Upper lobe of left lung (tissue), 6 donors: Measurements from ENCODE around the gene RBMY1J. TPM values are rescaled to one million over a fixed set of nuclear protein-coding genes. Genes with fewer than 3 reads are reported as not detected.
"Not testable (repeated sequence)": the region's sequence is repeated elsewhere in the genome, so short reads cannot be mapped to it uniquely, and the experiment has no call there.

ENCODE experiments used
- ATAC-seq, 2 donors: fragments of 200-7000 bp; cut with Tn5 transposase; one replicate each; pipeline ENCODE4 v1.9.1; 2022; ENCODE audit warnings: mild to moderate bottlenecking in 2 of 2, moderate library complexity in 2 of 2; ENCODE audit not compliant: low FRiP score in 2 of 2
- DNase-seq, 2 donors: peaks; one replicate each; pipeline ENCODE4 v3.0.0-alpha.2; 2019 to 2020
- H3K27ac ChIP-seq, 4 donors: fragments of 200-600 bp; sonication (generic); one replicate each; pipeline ENCODE4 v1.5.1; 2016 to 2019
- H3K27me3 ChIP-seq, 4 donors: fragments of 200-600 bp; sonication (generic); one replicate each; pipeline ENCODE4 v1.5.1; 2017 to 2019
- H3K36me3 ChIP-seq, 4 donors: fragments of 200-600 bp; sonication (generic); one replicate each; pipeline ENCODE4 v1.5.1; 2016 to 2019
- H3K4me1 ChIP-seq, 4 donors: fragments of 200-600 bp; sonication (generic); one replicate each; pipeline ENCODE4 v1.5.1; 2018 to 2019
- H3K4me3 ChIP-seq, 4 donors: fragments of 200-600 bp; sonication (generic); one replicate each; pipeline ENCODE4 v1.5.1; 2017 to 2019; ENCODE audit warnings: mild to moderate bottlenecking in 2 of 4, moderate library complexity in 1 of 4
- H3K9me3 ChIP-seq, 4 donors: fragments of 200-600 bp; sonication (generic); one replicate each; pipeline ENCODE4 v1.5.1; 2018 to 2019
- CTCF ChIP-seq, 6 experiments: fragments of 450-650 bp in 4 of 6; fragments of 200-600 bp in 2 of 6; sonication (generic) in 2 of 6; IDR thresholded peaks; one replicate each; pipeline ENCODE4 v1.5.1; 2016 to 2019; ENCODE audit warnings: antibody characterized with exemption in 6 of 6
- EP300 ChIP-seq, 4 donors: sonication (generic); formaldehyde crosslinking; IDR thresholded peaks; one replicate each; pipeline ENCODE4 v1.5.1; 2017; ENCODE audit warnings: antibody characterized with exemption in 4 of 4, control low read depth in 2 of 4
- POLR2A ChIP-seq, 4 donors: fragments of 450-650 bp; IDR thresholded peaks; one replicate each; pipeline ENCODE4 v1.5.1; 2016 to 2017; ENCODE audit warnings: antibody characterized with exemption in 4 of 4, mild to moderate bottlenecking in 2 of 4
- POLR2AphosphoS5 ChIP-seq, 2 donors: sonication (generic); formaldehyde crosslinking; IDR thresholded peaks; one replicate each; pipeline ENCODE4 v1.5.1; 2017; ENCODE audit warnings: antibody characterized with exemption in 2 of 2
- whole genome bisulfite sequencing, 2 donors: methylation state at CpG; one replicate each; pipeline ENCODE4 v1.1.5; 2017 to 2018; 5-methylcytosine and 5-hydroxymethylcytosine counted together
- total RNA-seq, 6 donors: library from RNA; depleted of rRNA in 4 of 6; stranded (reverse); fragments of >200 nt in 4 of 6; gene quantifications; one replicate each; pipeline versions ENCODE4 v1.1.0 to v1.2.1, GENCODE V29; 2016 to 2021
- donor health status: DM: no; HTN: no; CAD: no; lungs with moderate emphysema.
- donor health status: DM: no; HTN: yes; CAD: no; lungs with severe emphysema.

Gene RBMY1J
- under 1 TPM in 1 of 6 donors, not detected in 5; 0.34 TPM for total RNA-seq

- not testable (repeated sequence) for H3K36me3 ChIP-seq, H3K27me3 ChIP-seq, H3K9me3 ChIP-seq, H3K4me3 ChIP-seq, ATAC-seq, DNase-seq, H3K27ac ChIP-seq, H3K4me1 ChIP-seq
- WGBS, 2 donors = no CpG with 5 or more reads among the region's 26 CpGs
These were observed at the start of gene RBMY1J for GRCh38 chrY:22403110-22403509. Gene RBMY1J (plus strand): TSS chrY:22403410. CDS start chrY:22405448, 2,038 bp downstream.

GRCh38 chrY:22367416-22367815, 35.8 kb upstream of the RBMY1J start:
- ATAC-seq = peak in 1 of 2 donors; percentile 21
- DNase-seq = peak in 1 of 2 donors; percentile 73
- H3K27ac ChIP-seq = no peak overlapping the region

GRCh38 chrY:22370623-22371022, 32.6 kb upstream of the RBMY1J start:
- no peak overlapping the region for H3K27ac ChIP-seq
- H3K27me3 ChIP-seq = no peaks in the 10 kb centered on the region
- H3K4me3 ChIP-seq = no peak overlapping the region
- DNase-seq = no peak
- H3K9me3 ChIP-seq = no peaks in the 10 kb centered on the region
- no peaks in the 10 kb centered on the region for H3K36me3 ChIP-seq
- no peak for TF ChIP-seq POLR2AphosphoS5 (IDR thresholded peaks at IDR 0.05)
- no peak for TF ChIP-seq CTCF (IDR thresholded peaks at IDR 0.05)
- no peak for TF ChIP-seq POLR2A (IDR thresholded peaks at IDR 0.05)
- TF ChIP-seq EP300 (IDR thresholded peaks at IDR 0.05) = no peak
- ATAC-seq = no peak
- no peaks in the 10 kb centered on the region for H3K4me1 ChIP-seq

More at GRCh38 chrY:22367416-22367815, 35.8 kb upstream of the RBMY1J start:
- no peaks in the 10 kb centered on the region for H3K27me3 ChIP-seq
- WGBS, 2 donors = 76% methylated on average over 5 of the region's 14 CpGs; no CpG with 5 or more reads in 1 of the 2 donors
- no peaks in the 10 kb centered on the region for H3K4me1 ChIP-seq
- H3K9me3 ChIP-seq = no peaks in the 10 kb centered on the region
- no peaks in the 10 kb centered on the region for H3K36me3 ChIP-seq
- H3K4me3 ChIP-seq = peak overlapping the region in 1 of 4 donors; percentile 13
- peak in 1 of 4 donors; percentile 15 for TF ChIP-seq POLR2A (IDR thresholded peaks at IDR 0.05)
- TF ChIP-seq EP300 (IDR thresholded peaks at IDR 0.05) = no peak
- TF ChIP-seq POLR2AphosphoS5 (IDR thresholded peaks at IDR 0.05) = no peak

GRCh38 chrY:22373494-22373893, 29.7 kb upstream of the RBMY1J start:
- Histone ChIP-seq H3K4me3 (no peak overlapping the region), H3K27ac (no peak overlapping the region), H3K9me3 (no peaks in the 10 kb centered on the region), H3K36me3 (no peaks in the 10 kb centered on the region), H3K27me3 (no peaks in the 10 kb centered on the region), H3K4me1 (no peaks in the 10 kb centered on the region)
- TF ChIP-seq CTCF (IDR thresholded peaks at IDR 0.05) = no peak
- TF ChIP-seq POLR2AphosphoS5 (IDR thresholded peaks at IDR 0.05) = no peak
- TF ChIP-seq EP300 (IDR thresholded peaks at IDR 0.05) = no peak
- no peak for TF ChIP-seq POLR2A (IDR thresholded peaks at IDR 0.05)
- DNase-seq (no peak), ATAC-seq (no peak)

GRCh38 chrY:22444718-22445396, 41.6 kb downstream of the RBMY1J start:
- H3K27ac ChIP-seq, H3K4me3 ChIP-seq, DNase-seq, H3K4me1 ChIP-seq, H3K36me3 ChIP-seq, ATAC-seq, H3K27me3 ChIP-seq, H3K9me3 ChIP-seq: not testable (repeated sequence)
- no CpG with 5 or more reads among the region's 8 CpGs for WGBS, 2 donors

- H3K36me3 ChIP-seq, H3K9me3 ChIP-seq, ATAC-seq, H3K27ac ChIP-seq, H3K4me1 ChIP-seq, H3K27me3 ChIP-seq, H3K4me3 ChIP-seq, DNase-seq: not testable (repeated sequence)
- WGBS, 2 donors = no CpG with 5 or more reads among the region's 8 CpGs
These were observed 52.3 kb downstream of the RBMY1J start for GRCh38 chrY:22455522-22455921.

- not testable (repeated sequence) for ATAC-seq, H3K27ac ChIP-seq, H3K4me1 ChIP-seq, H3K27me3 ChIP-seq, H3K4me3 ChIP-seq, H3K9me3 ChIP-seq, DNase-seq, H3K36me3 ChIP-seq
- no CpG with 5 or more reads among the region's 10 CpGs for WGBS, 2 donors
These were observed 58.8 kb downstream of the RBMY1J start for GRCh38 chrY:22461962-22462361.

Other genes with a start within 250 kb of the RBMY1J start
- gene RBMY1F, start 220.5 kb upstream of the RBMY1J start, total RNA-seq = under 1 TPM in 1 of 6 donors, not detected in 5; 0.47 TPM